SKM-1 treated with dmso at 0.1 percent for 144 hours (cell line): Measurements from ENCODE around the gene STAT6.

Source experiments
- DNase-seq: peaks from one replicate; lab custom pipeline; 2025; ENCODE audit not compliant: unreplicated experiment; lab: John Stamatoyannopoulos, UW

Gene STAT6

GRCh38 chr12:57103856-57104255 is 7.3 kb downstream of the STAT6 start:
- no peak for DNase-seq

- no peak for DNase-seq
Observed at GRCh38 chr12:57101892-57102695, 9.1 kb downstream of the STAT6 start.

GRCh38 chr12:57099766-57100165 is 11.4 kb downstream of the STAT6 start:
- DNase-seq = no peak

- DNase-seq = no peak
Observed at GRCh38 chr12:57099047-57099714, 12.0 kb downstream of the STAT6 start.

GRCh38 chr12:57098546-57098945 is 12.6 kb downstream of the STAT6 start:
- no peak for DNase-seq

- no peak for DNase-seq
Observed at GRCh38 chr12:57097554-57097835, 13.7 kb downstream of the STAT6 start.

GRCh38 chr12:57096748-57097553 is 14.2 kb downstream of the STAT6 start:
- no peak for DNase-seq

GRCh38 chr12:57096099-57096572 is 15.0 kb downstream of the STAT6 start:
- DNase-seq = no peak

- no peak for DNase-seq
Observed at GRCh38 chr12:57095440-57095839, 15.7 kb downstream of the STAT6 start.

GRCh38 chr12:57094208-57095160 is 16.7 kb downstream of the STAT6 start:
- no peak for DNase-seq

GRCh38 chr12:57093415-57094207 is 17.6 kb downstream of the STAT6 start:
- no peak for DNase-seq

GRCh38 chr12:57092876-57093414 is 18.2 kb downstream of the STAT6 start:
- no peak for DNase-seq

- DNase-seq = no peak
Observed at GRCh38 chr12:57092529-57092862, 18.7 kb downstream of the STAT6 start.

- DNase-seq = no peak
Observed at GRCh38 chr12:57091638-57092528, 19.3 kb downstream of the STAT6 start.

GRCh38 chr12:57090924-57091637 is 20.1 kb downstream of the STAT6 start:
- DNase-seq = no peak

GRCh38 chr12:57090490-57090889 is 20.7 kb downstream of the STAT6 start:
- DNase-seq = no peak

- no peak for DNase-seq
Observed at GRCh38 chr12:57089271-57090245, 21.6 kb downstream of the STAT6 start.
